Measurements from ENCODE around the gene TMEM164. TPM values are rescaled to one million over a fixed set of nuclear protein-coding genes. Genes with fewer than 3 reads are reported as not detected.

TMEM164 gene
- total and polyA plus RNA-seq, 2 donors (not counting 1 experiment from before 2014, with no cell fraction given), result 5.7 to 10.2 TPM

GRCh38 chrX:110188701-110189558 is 186.0 kb downstream of the TMEM164 start:
- H3K36me3 ChIP-seq (ENCODE audit: control insufficient read depth, insufficient read depth, low read length), result no peaks in the 10 kb centered on the region
- H4K20me1 ChIP-seq (ENCODE audit: control insufficient read depth, extremely low read depth, insufficient read depth, low read length), result no peaks in the 10 kb centered on the region
- TF ChIP-seq EZH2 (IDR thresholded peaks at IDR 0.05; ENCODE audit: low read length, missing control alignments) (no peak), CTCF (conservative IDR thresholded peaks at IDR 0.05 in 1 of 2, IDR thresholded peaks at IDR 0.05 in 1 of 2; ENCODE audit: low read depth in 1 of 2, low read length in 2 of 2) (no peak)
- H3K27me3 ChIP-seq (ENCODE audit: control insufficient read depth, insufficient read depth, low read length), result no peaks in the 10 kb centered on the region
- H3K27ac ChIP-seq (ENCODE audit: insufficient read depth, low read length), result no peak overlapping the region
- no peak overlapping the region for H3K4me2 ChIP-seq (ENCODE audit: extremely low read depth, insufficient read depth, low read length)
- no peaks in the 10 kb centered on the region for H3K9me3 ChIP-seq (ENCODE audit: control insufficient read depth, insufficient read depth, low read depth, low read length)
- no peaks in the 10 kb centered on the region for H3K79me2 ChIP-seq (ENCODE audit: control insufficient read depth, insufficient read depth, low read length)
- H3K9ac ChIP-seq (ENCODE audit: insufficient read depth, low read length), result no peak overlapping the region
- no peak overlapping the region for H3K4me3 ChIP-seq (replicated peaks in 1 of 4; ENCODE audit: control extremely low read depth in 1 of 4, insufficient read depth in 1 of 4, low read depth in 3 of 4, low read length in 4 of 4)
- peaks cover 2% of the 10 kb centered on the region for H3K4me1 ChIP-seq (ENCODE audit: control insufficient read depth, extremely low read depth, insufficient read depth, low read length)
- H2AFZ ChIP-seq (ENCODE audit: low read length), result no peak overlapping the region
- no peak for DNase-seq (ENCODE audit: low read depth in 2 of 2)

- Histone ChIP-seq H3K27ac (ENCODE audit: insufficient read depth, low read length) (no peak overlapping the region), H3K36me3 (ENCODE audit: control insufficient read depth, insufficient read depth, low read length) (no peaks in the 10 kb centered on the region), H4K20me1 (ENCODE audit: control insufficient read depth, extremely low read depth, insufficient read depth, low read length) (no peaks in the 10 kb centered on the region), H3K9ac (ENCODE audit: insufficient read depth, low read length) (no peak overlapping the region), H2AFZ (ENCODE audit: low read length) (no peak overlapping the region), H3K4me3 (replicated peaks in 1 of 4; ENCODE audit: control extremely low read depth in 1 of 4, insufficient read depth in 1 of 4, low read depth in 3 of 4, low read length in 4 of 4) (no peak overlapping the region), H3K4me2 (ENCODE audit: extremely low read depth, insufficient read depth, low read length) (no peak overlapping the region), H3K79me2 (ENCODE audit: control insufficient read depth, insufficient read depth, low read length) (no peaks in the 10 kb centered on the region), H3K9me3 (ENCODE audit: control insufficient read depth, insufficient read depth, low read depth, low read length) (no peaks in the 10 kb centered on the region), H3K4me1 (ENCODE audit: control insufficient read depth, extremely low read depth, insufficient read depth, low read length) (peaks cover 2% of the 10 kb centered on the region), H3K27me3 (ENCODE audit: control insufficient read depth, insufficient read depth, low read length) (no peaks in the 10 kb centered on the region)
- peak in 1 of 2 donors; percentile 49 for DNase-seq (ENCODE audit: low read depth in 2 of 2)
- no peak for TF ChIP-seq EZH2 (IDR thresholded peaks at IDR 0.05; ENCODE audit: low read length, missing control alignments)
- TF ChIP-seq CTCF (conservative IDR thresholded peaks at IDR 0.05 in 1 of 2, IDR thresholded peaks at IDR 0.05 in 1 of 2; ENCODE audit: low read depth in 1 of 2, low read length in 2 of 2), result no peak
These were observed 189.6 kb downstream of the TMEM164 start for GRCh38 chrX:110192516-110192915.

- TF ChIP-seq CTCF (conservative IDR thresholded peaks at IDR 0.05 in 1 of 2, IDR thresholded peaks at IDR 0.05 in 1 of 2; ENCODE audit: low read depth in 1 of 2, low read length in 2 of 2) (no peak), EZH2 (IDR thresholded peaks at IDR 0.05; ENCODE audit: low read length, missing control alignments) (no peak)
- Histone ChIP-seq H3K9ac (ENCODE audit: insufficient read depth, low read length) (no peak overlapping the region), H4K20me1 (ENCODE audit: control insufficient read depth, extremely low read depth, insufficient read depth, low read length) (no peaks in the 10 kb centered on the region), H3K9me3 (ENCODE audit: control insufficient read depth, insufficient read depth, low read depth, low read length) (no peaks in the 10 kb centered on the region), H2AFZ (ENCODE audit: low read length) (no peak overlapping the region), H3K27me3 (ENCODE audit: control insufficient read depth, insufficient read depth, low read length) (no peaks in the 10 kb centered on the region), H3K4me1 (ENCODE audit: control insufficient read depth, extremely low read depth, insufficient read depth, low read length) (no peaks in the 10 kb centered on the region), H3K79me2 (ENCODE audit: control insufficient read depth, insufficient read depth, low read length) (no peaks in the 10 kb centered on the region), H3K27ac (ENCODE audit: insufficient read depth, low read length) (no peak overlapping the region), H3K36me3 (ENCODE audit: control insufficient read depth, insufficient read depth, low read length) (no peaks in the 10 kb centered on the region), H3K4me2 (ENCODE audit: extremely low read depth, insufficient read depth, low read length) (no peak overlapping the region), H3K4me3 (replicated peaks in 1 of 4; ENCODE audit: control extremely low read depth in 1 of 4, insufficient read depth in 1 of 4, low read depth in 3 of 4, low read length in 4 of 4) (no peak overlapping the region)
- no peak for DNase-seq (ENCODE audit: low read depth in 2 of 2)
These were observed 192.1 kb downstream of the TMEM164 start for GRCh38 chrX:110194977-110195376.
